ENCODE measurements around the gene ABO.
"Not testable (repeated sequence)": the region's sequence is repeated elsewhere in the genome, so short reads cannot be mapped to it uniquely, and the experiment has no call there.

DNA sequence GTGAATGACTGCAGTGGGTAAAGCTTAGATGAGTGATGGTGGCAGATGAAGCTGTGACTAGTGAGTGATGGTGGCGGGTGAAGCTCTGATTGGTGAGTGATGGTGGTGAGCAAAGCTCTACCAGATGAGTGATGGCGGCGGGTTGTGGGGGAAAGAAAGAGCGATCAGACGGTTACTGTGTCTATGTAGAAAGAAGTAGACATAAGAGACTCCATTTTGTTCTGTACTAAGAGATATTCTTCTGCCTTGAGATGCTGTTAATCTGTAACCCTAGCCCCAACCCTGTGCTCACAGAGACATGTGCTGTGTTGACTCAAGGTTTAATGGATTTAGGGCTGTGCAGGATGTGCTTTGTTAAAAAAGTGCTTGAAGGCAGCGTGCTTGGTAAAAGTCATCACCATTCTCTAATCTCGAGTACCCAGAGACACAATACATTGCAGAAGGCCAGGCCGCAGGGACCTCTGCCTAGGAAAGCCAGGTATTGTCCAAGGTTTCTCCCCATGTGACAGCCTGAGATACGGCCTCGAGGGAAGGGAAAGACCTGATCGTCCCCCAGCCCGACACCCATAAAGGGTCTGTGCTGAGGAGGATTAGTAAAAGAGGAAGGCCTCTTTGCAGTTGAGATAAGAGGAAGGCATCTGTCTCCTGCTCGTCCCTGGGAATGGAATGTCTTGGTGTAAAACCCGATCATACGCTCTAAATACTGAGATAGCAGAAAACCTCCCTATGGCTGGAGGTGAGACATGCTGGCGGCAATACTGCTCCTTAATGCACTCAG, 8.4 kb upstream of the ABO start:
- TF ChIP-seq EZH2 (IDR thresholded peaks at IDR 0.05; ENCODE audit: insufficient read depth, poor library complexity, severe bottlenecking); EZH2phosphoT487 (IDR thresholded peaks at IDR 0.05; ENCODE audit: insufficient read depth, low read depth): not testable (repeated sequence)
